Neural crest cell (in vitro differentiated cells): ENCODE data around the gene HOXA6. TPM values are rescaled to one million over a fixed set of nuclear protein-coding genes. Genes with fewer than 3 reads are reported as not detected.

Source experiments
- DNase-seq: peaks from one replicate; pipeline ENCODE4 v3.0.0; 2021; ENCODE audit warnings: low read depth, mixed read lengths, low spot score
- H3K27ac Mint-ChIP-seq: one replicate; pipeline ENCODE4 v1.8.0; 2021; ENCODE audit warnings: mild to moderate bottlenecking, mixed read lengths; ENCODE audit not compliant: unreplicated experiment
- H3K27me3 Mint-ChIP-seq: 2 replicates; pipeline ENCODE4 v1.8.0; 2021; ENCODE audit warnings: low read depth, mild to moderate bottlenecking, mixed read lengths
- H3K36me3 Mint-ChIP-seq: 2 replicates; pipeline ENCODE4 v1.8.0; 2021; ENCODE audit warnings: low read depth, mild to moderate bottlenecking, mixed read lengths
- H3K4me1 Mint-ChIP-seq: 2 replicates; pipeline ENCODE4 v1.8.0; 2021; ENCODE audit warnings: mixed read lengths
- H3K4me3 Mint-ChIP-seq: one replicate; pipeline ENCODE4 v1.8.0; 2021; ENCODE audit warnings: mild to moderate bottlenecking, mixed read lengths
- H3K9me3 Mint-ChIP-seq: 2 replicates; pipeline ENCODE4 v1.8.0; 2021; ENCODE audit warnings: mixed read lengths
- total RNA-seq: library from RNA; stranded (reverse); gene quantifications from 2 replicates; pipeline ENCODE4 v1.2.1, GENCODE V29; 2021
- TF ChIP-seq, protein P1 (sequence below): fragments of 200-600 bp; sonication (generic); conservative IDR thresholded peaks from 2 replicates; pipeline ENCODE4 v1.5.0; 2021; ENCODE audit warnings: antibody characterized with exemption, mild to moderate bottlenecking

Gene HOXA6
- total RNA-seq, 1 donor from 2014 or later = 1.6 TPM

DNA sequence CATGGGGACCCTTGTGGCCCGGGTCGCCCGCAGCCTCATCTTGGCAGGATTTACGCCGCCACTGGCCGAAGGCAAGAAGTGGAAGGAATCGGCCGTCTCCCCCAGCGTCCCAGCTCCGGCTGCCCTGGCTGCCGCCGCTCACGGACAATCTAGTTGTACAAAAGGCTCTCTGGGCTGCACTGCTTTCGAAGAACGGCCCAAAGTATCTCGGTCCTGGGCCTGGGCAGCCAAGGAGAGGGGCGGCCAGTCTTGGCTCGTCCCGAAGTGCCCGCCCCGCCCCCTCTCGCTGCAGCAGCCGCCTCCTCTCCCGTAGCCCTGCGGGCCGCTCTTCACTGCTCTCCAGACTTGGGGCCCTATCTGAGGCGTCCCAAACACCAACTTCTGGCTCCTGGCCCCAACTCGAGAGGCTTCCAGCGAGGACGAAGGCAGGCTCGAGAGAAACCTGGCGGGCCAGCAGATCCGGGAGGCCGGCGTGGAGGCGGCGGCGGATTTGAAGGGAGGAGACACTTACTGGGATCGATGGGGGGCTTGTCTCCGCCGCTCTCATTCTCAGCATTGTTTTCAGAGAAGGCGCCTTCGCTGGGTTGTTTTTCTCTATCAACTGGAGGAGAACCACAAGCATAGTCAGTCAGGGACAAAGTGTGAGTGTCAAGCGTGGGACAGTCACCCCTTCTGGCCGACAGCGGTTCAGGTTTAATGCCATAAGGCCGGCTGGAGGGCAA, 17.0 kb upstream of the HOXA6 start:
- H3K9me3 Mint-ChIP-seq = no peaks in the 10 kb centered on the region
- DNase-seq = no peak
- H3K36me3 Mint-ChIP-seq = peaks cover 7% of the 10 kb centered on the region
- H3K27me3 Mint-ChIP-seq = peaks cover 95% of the 10 kb centered on the region
- H3K27ac Mint-ChIP-seq = no peak overlapping the region
- TF ChIP-seq, protein P1, sequence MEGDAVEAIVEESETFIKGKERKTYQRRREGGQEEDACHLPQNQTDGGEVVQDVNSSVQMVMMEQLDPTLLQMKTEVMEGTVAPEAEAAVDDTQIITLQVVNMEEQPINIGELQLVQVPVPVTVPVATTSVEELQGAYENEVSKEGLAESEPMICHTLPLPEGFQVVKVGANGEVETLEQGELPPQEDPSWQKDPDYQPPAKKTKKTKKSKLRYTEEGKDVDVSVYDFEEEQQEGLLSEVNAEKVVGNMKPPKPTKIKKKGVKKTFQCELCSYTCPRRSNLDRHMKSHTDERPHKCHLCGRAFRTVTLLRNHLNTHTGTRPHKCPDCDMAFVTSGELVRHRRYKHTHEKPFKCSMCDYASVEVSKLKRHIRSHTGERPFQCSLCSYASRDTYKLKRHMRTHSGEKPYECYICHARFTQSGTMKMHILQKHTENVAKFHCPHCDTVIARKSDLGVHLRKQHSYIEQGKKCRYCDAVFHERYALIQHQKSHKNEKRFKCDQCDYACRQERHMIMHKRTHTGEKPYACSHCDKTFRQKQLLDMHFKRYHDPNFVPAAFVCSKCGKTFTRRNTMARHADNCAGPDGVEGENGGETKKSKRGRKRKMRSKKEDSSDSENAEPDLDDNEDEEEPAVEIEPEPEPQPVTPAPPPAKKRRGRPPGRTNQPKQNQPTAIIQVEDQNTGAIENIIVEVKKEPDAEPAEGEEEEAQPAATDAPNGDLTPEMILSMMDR = peak; percentile 38
- peaks cover 10% of the 10 kb centered on the region for H3K4me1 Mint-ChIP-seq
- peak overlapping the region; percentile 79 for H3K4me3 Mint-ChIP-seq

DNA sequence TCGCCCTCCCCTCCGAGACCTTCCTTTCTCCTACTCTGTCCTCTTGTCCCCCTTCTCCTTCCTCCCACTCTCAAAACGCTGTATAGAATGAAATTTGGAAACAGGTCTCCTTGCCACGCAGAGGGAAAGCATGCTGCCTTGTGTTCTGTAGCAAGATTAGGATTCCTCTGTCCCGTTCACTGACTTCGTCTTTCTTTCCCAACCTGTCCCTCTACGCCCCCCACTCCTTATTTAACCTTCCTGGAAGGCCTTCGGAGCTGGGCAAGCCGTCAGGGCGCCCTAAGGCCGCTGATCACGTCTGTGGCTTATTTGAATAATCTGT, 16.4 kb upstream of the HOXA6 start:
- H3K27ac Mint-ChIP-seq = no peak overlapping the region
- H3K4me3 Mint-ChIP-seq = peak overlapping the region; percentile 79
- H3K4me1 Mint-ChIP-seq = peaks cover 10% of the 10 kb centered on the region
- peaks cover 7% of the 10 kb centered on the region for H3K36me3 Mint-ChIP-seq
- H3K9me3 Mint-ChIP-seq = no peaks in the 10 kb centered on the region
- H3K27me3 Mint-ChIP-seq = peaks cover 95% of the 10 kb centered on the region
- TF ChIP-seq, protein P1 = no peak
- no peak for DNase-seq

DNA sequence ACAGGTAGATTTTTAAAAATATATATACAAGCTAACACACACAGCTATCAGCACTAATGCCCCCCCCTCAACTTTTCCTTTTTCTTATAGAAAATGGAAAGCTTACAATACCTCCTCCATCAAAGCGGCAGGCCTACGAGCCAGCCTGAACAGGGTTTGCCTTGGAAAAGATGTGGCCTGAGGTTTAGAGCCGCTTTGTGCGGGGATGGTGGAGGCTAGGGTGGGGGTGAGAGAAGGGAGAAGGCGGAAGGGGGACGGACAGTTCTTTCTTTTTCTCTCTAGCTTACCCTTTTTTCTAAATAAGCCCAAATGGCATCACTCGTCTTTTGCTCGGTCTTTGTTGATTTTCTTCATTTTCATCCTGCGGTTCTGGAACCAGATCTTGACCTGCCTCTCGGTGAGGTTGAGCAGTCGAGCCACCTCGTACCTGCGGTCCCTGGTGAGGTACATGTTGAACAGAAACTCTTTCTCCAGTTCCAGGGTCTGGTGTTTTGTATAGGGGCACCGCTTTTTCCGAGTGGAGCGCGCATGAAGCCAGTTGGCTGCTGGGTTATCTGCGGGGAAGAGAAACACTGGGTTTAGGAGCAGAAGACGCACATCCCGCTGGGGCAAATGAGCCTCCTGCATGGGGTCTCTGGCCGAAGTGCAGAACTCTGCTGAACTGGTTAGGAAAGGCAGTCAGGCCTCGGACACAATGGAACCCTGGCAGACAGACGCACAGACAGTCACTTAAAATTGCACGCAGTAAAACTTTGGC, 15.9 kb upstream of the HOXA6 start:
- Mint-ChIP-seq H3K9me3 (no peaks in the 10 kb centered on the region), H3K27me3 (peaks cover 95% of the 10 kb centered on the region), H3K36me3 (peaks cover 7% of the 10 kb centered on the region), H3K4me1 (peaks cover 6% of the 10 kb centered on the region), H3K27ac (peak overlapping the region; percentile 54), H3K4me3 (peak overlapping the region; percentile 79)
- TF ChIP-seq, protein P1 = no peak
- no peak for DNase-seq

DNA sequence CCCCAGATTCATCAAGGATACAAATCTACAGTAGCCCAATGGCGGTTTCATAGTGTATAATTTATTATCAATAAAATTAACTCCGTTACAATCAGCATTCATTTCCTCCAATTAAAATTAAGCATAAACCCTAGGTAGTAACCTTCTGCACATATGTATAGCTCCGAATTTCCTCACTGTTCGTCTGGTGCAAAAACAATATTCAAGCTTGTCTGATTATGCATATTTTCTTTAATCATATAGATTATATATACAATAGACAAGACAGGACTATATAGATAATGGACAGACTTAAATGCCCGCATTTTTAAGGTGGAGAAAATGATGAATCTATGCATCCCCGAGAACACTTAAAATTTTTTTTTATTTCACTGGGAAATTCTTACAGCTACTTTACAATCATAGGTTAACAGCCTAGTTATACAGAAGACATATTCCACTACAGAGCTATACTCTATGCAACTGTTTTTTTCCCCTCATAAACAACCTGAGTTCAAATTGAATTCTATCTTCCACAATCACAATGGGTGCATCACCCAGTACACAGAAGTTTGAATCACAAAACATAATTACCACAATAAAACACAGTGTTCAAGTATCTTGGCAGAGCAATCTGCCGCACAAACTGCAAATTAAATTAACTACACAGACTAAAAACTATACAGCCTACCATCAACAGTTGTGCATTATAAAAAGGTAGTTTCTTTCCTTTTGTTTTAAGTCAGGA, 15.2 kb upstream of the HOXA6 start:
- Mint-ChIP-seq H3K4me1 (peaks cover 11% of the 10 kb centered on the region), H3K9me3 (no peaks in the 10 kb centered on the region), H3K27ac (no peak overlapping the region), H3K4me3 (peak overlapping the region; percentile 79), H3K36me3 (peaks cover 9% of the 10 kb centered on the region), H3K27me3 (peaks cover 95% of the 10 kb centered on the region)
- TF ChIP-seq, protein P1 = no peak
- no peak for DNase-seq

DNA sequence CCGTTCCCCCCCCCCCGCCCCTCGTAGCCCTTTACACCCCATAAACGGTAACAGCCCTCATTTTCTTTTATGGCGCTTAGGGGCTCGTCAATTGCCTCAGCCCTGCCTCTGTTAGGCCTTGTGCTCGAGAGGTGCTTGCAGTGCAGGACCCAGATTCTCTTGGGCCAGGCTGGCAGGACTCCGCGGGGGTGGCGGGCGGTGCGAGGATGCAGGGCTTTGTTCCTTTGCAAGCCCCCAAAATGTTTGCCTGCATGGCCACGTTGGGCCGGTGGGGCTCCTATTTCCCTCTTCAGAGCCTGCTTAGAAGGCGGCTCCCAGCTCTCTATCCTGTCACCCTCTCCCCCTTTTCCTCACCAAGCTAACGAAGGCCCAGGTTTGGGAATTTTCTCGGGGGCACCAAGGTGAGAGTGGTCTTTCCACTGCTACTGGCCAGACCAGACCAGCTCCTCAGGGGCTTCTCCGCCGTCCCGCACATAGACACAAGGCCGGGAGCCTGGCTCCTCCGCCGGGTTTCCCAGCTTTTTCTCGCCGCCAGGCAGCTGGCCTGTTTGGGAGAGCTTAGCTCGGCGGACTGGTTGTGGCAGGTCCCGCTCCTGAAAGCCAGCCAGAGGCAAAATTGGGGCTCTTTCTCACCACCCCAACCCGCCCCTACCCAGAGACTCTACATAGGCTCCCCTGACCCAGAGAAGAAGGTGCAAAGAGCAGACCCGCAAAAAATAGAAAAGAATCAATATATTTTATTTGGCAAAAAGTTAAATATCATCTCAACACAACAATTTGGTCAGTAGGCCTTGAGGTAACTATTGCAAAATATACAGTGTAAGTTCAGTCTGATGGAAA, 14.4 kb upstream of the HOXA6 start:
- Mint-ChIP-seq H3K36me3 (peaks cover 9% of the 10 kb centered on the region), H3K27me3 (peaks cover 95% of the 10 kb centered on the region), H3K27ac (peak overlapping the region; percentile 35), H3K9me3 (no peaks in the 10 kb centered on the region), H3K4me1 (peaks cover 12% of the 10 kb centered on the region), H3K4me3 (peak overlapping the region; percentile 79)
- no peak for DNase-seq
- TF ChIP-seq, protein P1 = no peak
